ENCODE measurements around the gene FEN1. TPM values are rescaled to one million over a fixed set of nuclear protein-coding genes. Genes with fewer than 3 reads are reported as not detected.

Gene FEN1
- polyA plus RNA-seq, 1 of the 3 experiments (the other 2 are of a cell fraction): 35.9 TPM

DNA sequence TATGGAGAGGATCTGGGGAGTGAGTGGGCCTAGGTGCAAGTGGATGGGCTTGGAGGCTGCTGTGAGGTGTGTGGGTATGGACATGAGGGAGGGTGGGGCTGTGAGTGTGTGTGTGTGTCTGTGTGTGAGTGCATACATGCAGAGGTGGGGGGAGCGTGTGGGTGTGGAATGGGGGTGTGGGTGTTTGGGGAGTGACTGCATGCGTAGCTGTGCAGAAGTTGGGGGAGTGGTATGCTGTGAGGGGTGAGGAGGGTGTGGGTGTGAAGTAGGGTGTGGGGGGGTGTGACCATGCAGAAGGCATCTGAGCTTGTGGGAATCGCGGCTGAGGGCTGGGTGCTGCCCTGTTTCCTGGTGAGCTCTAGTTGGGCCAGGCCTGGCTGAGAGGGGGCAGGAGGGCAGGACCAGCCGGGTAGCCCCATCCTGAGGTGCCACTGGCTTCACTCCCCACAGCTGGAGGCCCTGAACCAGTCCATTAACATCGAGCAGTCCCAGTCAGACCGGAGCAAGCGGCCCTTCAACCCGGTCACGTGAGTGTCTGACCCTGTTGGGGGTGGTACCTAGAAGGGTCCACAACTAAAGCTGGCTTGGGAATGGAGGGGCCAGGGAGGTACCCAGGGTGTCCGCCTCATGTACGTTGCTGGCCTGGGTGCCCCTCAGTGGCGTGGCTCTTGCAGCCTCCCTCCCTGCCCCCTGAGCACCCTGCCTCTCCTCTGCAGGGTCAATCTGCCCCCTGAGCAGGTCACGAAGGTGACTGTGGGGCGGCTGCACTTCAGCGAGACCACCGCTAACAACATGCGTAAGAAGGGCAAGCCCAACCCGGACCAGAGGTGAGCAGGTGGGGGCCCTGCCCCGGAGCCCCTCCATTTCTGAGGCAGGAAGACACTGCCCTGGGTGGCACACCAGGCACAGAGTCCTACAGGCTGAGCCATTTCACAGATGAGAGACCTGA lies 16.8 kb upstream of the FEN1 start:
- peak; percentile 31 for DNase-seq
- no peak overlapping the region for H3K4me2 ChIP-seq
- H3F3A ChIP-seq (replicated peaks; ENCODE audit: insufficient read depth): no peaks in the 10 kb centered on the region
- no peak overlapping the region for H3K4me3 ChIP-seq (ENCODE audit: low read depth in 2 of 2, low read length in 1 of 2)
- no peak overlapping the region; a peak in 1 of 4 replicates for H3K27ac ChIP-seq (ENCODE audit: low read depth in 2 of 2, low read length in 1 of 2)
- ChIA-PET POLR2A (no interaction called here), CTCF (interaction anchor here (0.7 to 3.7 kb wide), 12 partner anchors 9 to 332 kb away, joined by 3 to 35 read pairs (median 5); no protein-coding TSS in a partner anchor)
- no peaks in the 10 kb centered on the region for H3K79me2 ChIP-seq (ENCODE audit: insufficient read depth)
- H3K27me3 ChIP-seq (ENCODE audit: insufficient read depth): no peaks in the 10 kb centered on the region
- 76% methylated on average over 5 of the region's 20 CpGs for WGBS (ENCODE audit: low lambda C conversion rate)
- H4K20me1 ChIP-seq (ENCODE audit: insufficient read depth): no peaks in the 10 kb centered on the region
- no peak overlapping the region for H2AFZ ChIP-seq (ENCODE audit: low read depth)
- no peak for TF ChIP-seq RCOR1 (IDR thresholded peaks at IDR 0.05; ENCODE audit: low read length)
- no peak for TF ChIP-seq RAD21 (IDR thresholded peaks at IDR 0.05; ENCODE audit: low read length)
- TF ChIP-seq, protein P1, sequence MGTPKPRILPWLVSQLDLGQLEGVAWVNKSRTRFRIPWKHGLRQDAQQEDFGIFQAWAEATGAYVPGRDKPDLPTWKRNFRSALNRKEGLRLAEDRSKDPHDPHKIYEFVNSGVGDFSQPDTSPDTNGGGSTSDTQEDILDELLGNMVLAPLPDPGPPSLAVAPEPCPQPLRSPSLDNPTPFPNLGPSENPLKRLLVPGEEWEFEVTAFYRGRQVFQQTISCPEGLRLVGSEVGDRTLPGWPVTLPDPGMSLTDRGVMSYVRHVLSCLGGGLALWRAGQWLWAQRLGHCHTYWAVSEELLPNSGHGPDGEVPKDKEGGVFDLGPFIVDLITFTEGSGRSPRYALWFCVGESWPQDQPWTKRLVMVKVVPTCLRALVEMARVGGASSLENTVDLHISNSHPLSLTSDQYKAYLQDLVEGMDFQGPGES (IDR thresholded peaks at IDR 0.05; ENCODE audit: low read depth, low read length): no peak
- TF ChIP-seq NFIC (IDR thresholded peaks at IDR 0.05; ENCODE audit: borderline replicate concordance): no peak
- TF ChIP-seq TAF1 (IDR thresholded peaks at IDR 0.05; ENCODE audit: borderline replicate concordance, low read depth, low read length): no peak
- TF ChIP-seq FOSL2 (IDR thresholded peaks at IDR 0.05; ENCODE audit: borderline replicate concordance, low read depth): no peak
- TF ChIP-seq EZH2phosphoT487 (IDR thresholded peaks at IDR 0.05; ENCODE audit: borderline replicate concordance, low read depth): no peak
- no peak for TF ChIP-seq MXI1 (IDR thresholded peaks at IDR 0.05; ENCODE audit: low read depth, low read length)
- TF ChIP-seq TCF12 (IDR thresholded peaks at IDR 0.05): no peak
- no peak for TF ChIP-seq ELF1 (IDR thresholded peaks at IDR 0.05)
- no peak for TF ChIP-seq RFX5 (IDR thresholded peaks at IDR 0.05; ENCODE audit: low read length)
- no peak for TF ChIP-seq NRF1 (IDR thresholded peaks at IDR 0.05; ENCODE audit: low read depth, low read length)
- no peak for TF ChIP-seq POLR2AphosphoS5 (IDR thresholded peaks at IDR 0.05; ENCODE audit: low read depth, low read length)
- TF ChIP-seq SIN3A (IDR thresholded peaks at IDR 0.05; ENCODE audit: borderline replicate concordance, low read depth, low read length): no peak
- TF ChIP-seq EP300 (IDR thresholded peaks at IDR 0.05; ENCODE audit: borderline replicate concordance in 1 of 2, low read depth in 1 of 2, low read length in 1 of 2): no peak
- no peak for TF ChIP-seq TEAD4 (IDR thresholded peaks at IDR 0.05; ENCODE audit: borderline replicate concordance, insufficient read depth)
- TF ChIP-seq, protein P2, sequence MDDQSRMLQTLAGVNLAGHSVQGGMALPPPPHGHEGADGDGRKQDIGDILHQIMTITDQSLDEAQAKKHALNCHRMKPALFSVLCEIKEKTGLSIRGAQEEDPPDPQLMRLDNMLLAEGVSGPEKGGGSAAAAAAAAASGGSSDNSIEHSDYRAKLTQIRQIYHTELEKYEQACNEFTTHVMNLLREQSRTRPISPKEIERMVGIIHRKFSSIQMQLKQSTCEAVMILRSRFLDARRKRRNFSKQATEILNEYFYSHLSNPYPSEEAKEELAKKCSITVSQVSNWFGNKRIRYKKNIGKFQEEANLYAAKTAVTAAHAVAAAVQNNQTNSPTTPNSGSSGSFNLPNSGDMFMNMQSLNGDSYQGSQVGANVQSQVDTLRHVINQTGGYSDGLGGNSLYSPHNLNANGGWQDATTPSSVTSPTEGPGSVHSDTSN (IDR thresholded peaks at IDR 0.05): no peak
- no peak for TF ChIP-seq MEF2A (IDR thresholded peaks at IDR 0.05; ENCODE audit: borderline replicate concordance, low read depth)
- no peak for TF ChIP-seq GATA2 (CRISPR knock-in tag; IDR thresholded peaks at IDR 0.05)
- no peaks in the 10 kb centered on the region for H3K9me2 ChIP-seq
- no peaks in the 10 kb centered on the region for H3K9me3 ChIP-seq
- no peak overlapping the region for H3K9ac ChIP-seq
- peaks cover 0 to 28% of the 10 kb centered on the region in 2 experiments; a peak in 1 of 4 replicates for H3K4me1 ChIP-seq (ENCODE audit: control insufficient read depth in 1 of 2, insufficient read depth in 2 of 2, low read depth in 1 of 2, low read length in 1 of 2)
- no peaks in the 10 kb centered on the region for H3K36me3 ChIP-seq (replicated peaks in 1 of 2; ENCODE audit: control insufficient read depth in 1 of 2, insufficient read depth in 2 of 2, low read length in 1 of 2)
